AG04450 (cell line): Measurements from ENCODE around the gene RAPH1. TPM values are rescaled to one million over a fixed set of nuclear protein-coding genes. Genes with fewer than 3 reads are reported as not detected.

Experiments used
- CTCF ChIA-PET: fragments of 300-600, 350-600 bp; formaldehyde crosslinking; extraction: SDS; loops from one replicate; lab custom pipeline; 2022; ENCODE audit warnings: antibody characterized with exemption, inconsistent platforms; lab: Charles Lee
- POLR2A ChIA-PET: fragments of 350-600 bp; formaldehyde crosslinking; extraction: SDS; loops from one replicate; lab custom pipeline; 2021; ENCODE audit warnings: antibody characterized with exemption, inconsistent platforms; lab: Yijun Ruan, JAX
- DNase-seq: peaks from one replicate; pipeline ENCODE4 v3.0.0-alpha.2; 2011; ENCODE audit warnings: low read depth, low spot score
- H3K27ac ChIP-seq: one replicate; pipeline ENCODE4 v1.5.1; 2012; ENCODE audit warnings: low read depth, low read length, control low read depth
- H3K27me3 ChIP-seq: one replicate; pipeline ENCODE4 v1.6.0; 2012; ENCODE audit warnings: low read length; ENCODE audit not compliant: control insufficient read depth, insufficient read depth
- H3K4me3 ChIP-seq: 2 replicates; pipeline ENCODE4 v1.5.1; 2011; ENCODE audit warnings: mild to moderate bottlenecking, low read depth, low read length, control low read depth
- H3K9me3 ChIP-seq: 2 replicates; pipeline ENCODE4 v1.5.1; 2012; ENCODE audit warnings: low read length; ENCODE audit not compliant: control insufficient read depth, insufficient read depth
- polyA plus RNA-seq: library from polyadenylated mRNA; depleted of rRNA; stranded (reverse); fragments of >200 nt; gene quantifications from 2 replicates; pipeline ENCODE4 v1.2.3, GENCODE V29; 2011
- TF ChIP-seq, protein P1 (sequence below): IDR thresholded peaks from 2 replicates; pipeline ENCODE4 v1.5.1; 2011; ENCODE audit warnings: low read depth, low read length, control low read depth, inconsistent platforms

RAPH1 gene
- polyA plus RNA-seq, 1 experiment: 6.0 TPM

DNA sequence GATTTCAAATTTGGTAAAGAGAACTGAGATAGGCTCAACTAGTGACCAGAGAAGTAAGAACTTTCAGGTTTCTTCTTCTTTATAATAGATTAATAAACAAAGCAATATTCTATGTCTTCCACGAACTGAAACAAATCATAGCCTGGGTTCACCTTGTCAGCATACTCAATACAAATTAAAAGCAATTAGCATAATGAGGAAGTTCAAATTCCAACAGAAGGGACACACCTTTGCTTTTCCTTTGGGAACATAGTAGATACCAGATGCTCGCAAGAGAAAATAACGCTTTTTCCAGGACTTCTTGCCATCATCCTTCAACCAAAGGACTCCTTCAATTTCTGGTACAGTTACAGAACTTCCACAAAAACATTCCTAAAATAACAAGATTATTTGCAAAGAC lies 79.9 kb downstream of the RAPH1 start:
- Histone ChIP-seq H3K9me3 (no peaks in the 10 kb centered on the region), H3K27me3 (no peaks in the 10 kb centered on the region), H3K4me3 (no peak overlapping the region), H3K27ac (no peak overlapping the region)
- no peak for DNase-seq
- CTCF ChIA-PET: interaction anchor here (0.5 to 2.9 kb wide), 8 partner anchors 11 to 360 kb away, joined by 3 to 22 read pairs (median 8); no protein-coding TSS in a partner anchor
- POLR2A ChIA-PET: no interaction called here
- TF ChIP-seq, protein P1, sequence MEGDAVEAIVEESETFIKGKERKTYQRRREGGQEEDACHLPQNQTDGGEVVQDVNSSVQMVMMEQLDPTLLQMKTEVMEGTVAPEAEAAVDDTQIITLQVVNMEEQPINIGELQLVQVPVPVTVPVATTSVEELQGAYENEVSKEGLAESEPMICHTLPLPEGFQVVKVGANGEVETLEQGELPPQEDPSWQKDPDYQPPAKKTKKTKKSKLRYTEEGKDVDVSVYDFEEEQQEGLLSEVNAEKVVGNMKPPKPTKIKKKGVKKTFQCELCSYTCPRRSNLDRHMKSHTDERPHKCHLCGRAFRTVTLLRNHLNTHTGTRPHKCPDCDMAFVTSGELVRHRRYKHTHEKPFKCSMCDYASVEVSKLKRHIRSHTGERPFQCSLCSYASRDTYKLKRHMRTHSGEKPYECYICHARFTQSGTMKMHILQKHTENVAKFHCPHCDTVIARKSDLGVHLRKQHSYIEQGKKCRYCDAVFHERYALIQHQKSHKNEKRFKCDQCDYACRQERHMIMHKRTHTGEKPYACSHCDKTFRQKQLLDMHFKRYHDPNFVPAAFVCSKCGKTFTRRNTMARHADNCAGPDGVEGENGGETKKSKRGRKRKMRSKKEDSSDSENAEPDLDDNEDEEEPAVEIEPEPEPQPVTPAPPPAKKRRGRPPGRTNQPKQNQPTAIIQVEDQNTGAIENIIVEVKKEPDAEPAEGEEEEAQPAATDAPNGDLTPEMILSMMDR: no peak

DNA sequence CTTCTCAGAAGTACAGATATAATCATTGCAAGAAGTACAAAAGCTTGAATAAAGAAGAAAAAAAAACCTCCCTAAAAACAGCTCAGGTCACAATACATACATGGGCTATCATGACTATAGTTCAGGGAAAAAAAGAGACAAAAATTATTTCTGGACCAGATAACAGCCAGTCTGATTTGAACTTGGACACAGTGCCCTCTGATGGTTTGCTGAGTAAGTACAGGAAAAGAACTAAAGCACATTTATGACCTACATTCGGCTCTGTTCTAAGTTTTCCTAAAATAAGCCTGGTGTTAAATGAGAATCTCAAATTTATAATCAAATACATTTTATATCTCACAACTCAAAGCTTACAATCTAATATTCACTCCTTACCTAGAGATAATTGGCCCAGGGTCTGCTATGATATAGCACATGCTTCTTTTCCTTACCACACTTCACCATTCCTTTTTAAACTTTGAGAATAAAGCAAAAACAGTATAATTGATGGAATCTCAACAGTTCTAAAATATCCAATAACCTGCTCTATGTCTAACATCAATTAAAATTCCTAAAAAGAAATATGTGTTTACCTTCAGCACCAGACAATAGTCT lies 81.1 kb downstream of the RAPH1 start:
- ChIA-PET POLR2A (no interaction called here), CTCF (interaction anchor here (0.5 to 2.9 kb wide), 48 partner anchors 9 to 880 kb away, joined by 3 to 32 read pairs (median 4); partner anchors contain the start of gene ABI2)
- no peaks in the 10 kb centered on the region for H3K9me3 ChIP-seq
- no peak overlapping the region for H3K27ac ChIP-seq
- TF ChIP-seq, protein P1: peak; percentile 79
- no peak overlapping the region for H3K4me3 ChIP-seq
- H3K27me3 ChIP-seq: no peaks in the 10 kb centered on the region
- peak; percentile 24 for DNase-seq

DNA sequence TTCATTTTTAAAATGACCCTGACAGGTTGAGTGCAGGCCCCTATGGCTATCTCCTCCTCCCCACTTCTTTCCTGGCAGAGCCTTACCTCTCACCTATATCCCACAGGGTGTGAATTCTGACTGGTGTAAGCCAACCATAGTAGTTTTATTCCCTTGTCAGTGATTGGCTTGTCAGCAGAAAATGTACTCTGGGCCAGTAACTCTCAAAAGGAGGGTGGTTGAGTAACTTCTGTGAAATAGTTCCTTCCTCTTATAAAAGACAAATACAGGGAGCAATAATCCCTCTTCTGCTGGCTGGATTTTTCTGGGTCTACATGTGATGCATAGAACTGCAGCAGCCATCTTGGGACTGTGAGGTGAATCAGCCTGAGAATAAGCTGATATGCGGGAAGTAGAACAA lies 83.4 kb downstream of the RAPH1 start:
- no peaks in the 10 kb centered on the region for H3K9me3 ChIP-seq
- no peak for DNase-seq
- no peak overlapping the region for H3K4me3 ChIP-seq
- POLR2A ChIA-PET: no interaction called here
- CTCF ChIA-PET: no interaction called here
- H3K27ac ChIP-seq: no peak overlapping the region
- no peaks in the 10 kb centered on the region for H3K27me3 ChIP-seq
- TF ChIP-seq, protein P1: no peak

DNA sequence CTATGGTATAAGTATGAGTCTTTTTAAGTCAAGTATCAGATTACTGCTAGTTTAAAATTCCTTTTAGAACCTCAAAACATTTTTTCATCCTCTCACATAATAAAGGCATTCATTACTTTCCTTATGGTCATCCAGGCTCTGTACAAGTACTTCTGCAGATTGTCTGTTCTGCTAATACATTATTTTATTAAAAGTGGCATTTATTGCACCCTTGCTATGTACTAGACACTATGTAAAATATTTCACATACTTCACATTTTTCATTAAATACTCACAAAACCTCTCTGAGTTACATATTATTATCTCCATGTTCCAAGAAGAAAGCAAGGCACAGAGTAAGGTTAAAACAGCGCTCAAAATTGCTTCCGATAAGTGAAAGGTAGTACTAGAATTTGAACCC lies 84.1 kb downstream of the RAPH1 start:
- Histone ChIP-seq H3K9me3 (no peaks in the 10 kb centered on the region), H3K27ac (no peak overlapping the region), H3K4me3 (no peak overlapping the region), H3K27me3 (no peaks in the 10 kb centered on the region)
- no peak for DNase-seq
- ChIA-PET POLR2A (no interaction called here), CTCF (interaction anchor here (1.5 kb wide), 1 partner anchor 364 kb away, joined by 6 read pairs; no protein-coding TSS in a partner anchor)
- TF ChIP-seq, protein P1: no peak

DNA sequence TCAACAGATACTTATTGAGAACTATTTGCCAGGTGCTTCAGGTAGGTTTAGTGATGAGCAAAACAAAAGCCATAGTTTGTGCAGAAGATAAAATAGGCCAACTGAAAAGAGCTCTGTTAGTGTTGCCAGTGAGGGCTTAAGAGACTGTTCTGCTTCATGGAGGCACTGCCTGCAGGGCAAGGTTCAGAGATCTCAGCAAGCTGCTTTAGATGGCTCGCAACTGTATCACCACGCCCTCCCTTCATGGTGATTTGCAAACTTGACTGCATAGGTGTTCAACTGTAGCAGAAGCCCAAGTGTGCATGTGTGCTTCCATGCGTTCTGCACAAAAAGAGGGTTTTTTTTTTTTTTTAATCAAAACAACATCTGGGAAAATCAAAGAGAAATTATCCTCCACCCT lies 84.5 kb downstream of the RAPH1 start:
- Histone ChIP-seq H3K4me3 (no peak overlapping the region), H3K9me3 (no peaks in the 10 kb centered on the region), H3K27me3 (no peaks in the 10 kb centered on the region), H3K27ac (no peak overlapping the region)
- TF ChIP-seq, protein P1: no peak
- POLR2A ChIA-PET: interaction anchor here (0.7 kb wide), 1 partner anchor 50 kb away, joined by 5 read pairs; no protein-coding TSS in a partner anchor
- CTCF ChIA-PET: interaction anchor here (0.6 to 1.5 kb wide), 5 partner anchors 232 to 990 kb away, joined by 3 to 6 read pairs (median 3); no protein-coding TSS in a partner anchor
- DNase-seq: no peak
